Measurements from ENCODE around the gene PPP2R5D.

DNA sequence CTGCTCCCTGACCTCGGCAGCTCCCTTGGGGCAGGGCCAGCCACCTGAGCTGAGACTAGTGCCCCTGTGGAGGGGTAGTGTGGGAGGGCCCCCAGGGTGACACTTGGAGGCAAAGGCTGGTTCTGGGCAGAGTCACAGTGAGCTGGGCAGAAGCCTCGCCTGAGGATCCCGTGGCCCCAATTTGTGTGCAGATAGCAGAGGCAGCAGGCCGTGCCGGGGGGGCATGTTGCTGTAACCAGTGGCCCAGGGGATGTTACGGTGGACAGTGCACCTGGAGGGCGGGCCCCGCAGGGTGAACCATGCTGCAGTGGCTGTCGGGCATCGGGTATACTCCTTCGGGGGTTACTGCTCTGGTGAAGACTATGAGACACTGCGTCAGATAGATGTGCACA, 32.6 kb downstream of the PPP2R5D start:
- TF ChIP-seq ZNF274 (IDR thresholded peaks at IDR 0.05; ENCODE audit: low read depth, low read length) (no peak), YY1 (IDR thresholded peaks at IDR 0.05; ENCODE audit: insufficient read depth, insufficient read length) (no peak)

Measured in NT2/D1 (cell line).